Measurements from ENCODE around the gene OPHN1.

GRCh38 chrX:68286980-68287379 lies 146.3 kb downstream of the OPHN1 start:
- TF ChIP-seq, protein P1, sequence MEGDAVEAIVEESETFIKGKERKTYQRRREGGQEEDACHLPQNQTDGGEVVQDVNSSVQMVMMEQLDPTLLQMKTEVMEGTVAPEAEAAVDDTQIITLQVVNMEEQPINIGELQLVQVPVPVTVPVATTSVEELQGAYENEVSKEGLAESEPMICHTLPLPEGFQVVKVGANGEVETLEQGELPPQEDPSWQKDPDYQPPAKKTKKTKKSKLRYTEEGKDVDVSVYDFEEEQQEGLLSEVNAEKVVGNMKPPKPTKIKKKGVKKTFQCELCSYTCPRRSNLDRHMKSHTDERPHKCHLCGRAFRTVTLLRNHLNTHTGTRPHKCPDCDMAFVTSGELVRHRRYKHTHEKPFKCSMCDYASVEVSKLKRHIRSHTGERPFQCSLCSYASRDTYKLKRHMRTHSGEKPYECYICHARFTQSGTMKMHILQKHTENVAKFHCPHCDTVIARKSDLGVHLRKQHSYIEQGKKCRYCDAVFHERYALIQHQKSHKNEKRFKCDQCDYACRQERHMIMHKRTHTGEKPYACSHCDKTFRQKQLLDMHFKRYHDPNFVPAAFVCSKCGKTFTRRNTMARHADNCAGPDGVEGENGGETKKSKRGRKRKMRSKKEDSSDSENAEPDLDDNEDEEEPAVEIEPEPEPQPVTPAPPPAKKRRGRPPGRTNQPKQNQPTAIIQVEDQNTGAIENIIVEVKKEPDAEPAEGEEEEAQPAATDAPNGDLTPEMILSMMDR (IDR thresholded peaks at IDR 0.05; ENCODE audit: poor library complexity, severe bottlenecking): no peak
- TF ChIP-seq EZH2 (IDR thresholded peaks at IDR 0.05; ENCODE audit: borderline replicate concordance, insufficient read depth, low read length, poor library complexity, severe bottlenecking) (no peak), TAF1 (IDR thresholded peaks at IDR 0.05; ENCODE audit: low read depth) (no peak), POLR2AphosphoS5 (IDR thresholded peaks at IDR 0.05) (no peak), EP300 (conservative IDR thresholded peaks at IDR 0.05; ENCODE audit: poor library complexity, severe bottlenecking) (no peak), MXI1 (conservative IDR thresholded peaks at IDR 0.05; ENCODE audit: poor library complexity, severe bottlenecking) (no peak), SMC3 (conservative IDR thresholded peaks at IDR 0.05; ENCODE audit: poor library complexity) (no peak)
